Measurements from ENCODE around the gene NBEA.

DNA sequence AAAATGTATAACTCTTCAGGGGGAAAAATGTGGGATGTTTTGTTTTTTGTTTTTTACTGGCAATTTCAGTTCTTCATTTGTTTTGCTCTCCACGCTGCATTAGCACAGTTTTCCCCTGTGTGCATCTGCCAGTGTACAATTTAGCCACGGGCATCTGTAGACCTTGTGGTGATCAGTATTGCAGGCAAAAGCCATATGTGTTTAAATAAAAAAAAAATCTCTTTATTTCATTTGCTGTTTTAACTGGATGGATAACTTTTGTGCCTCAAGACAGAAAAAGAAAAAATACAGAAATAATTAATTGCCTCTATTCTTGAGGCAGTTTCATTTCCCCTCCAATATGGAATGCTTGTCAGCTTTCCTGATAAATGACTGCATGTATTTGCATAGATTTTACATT lies 542.3 kb downstream of the NBEA start:
- TF ChIP-seq, protein P1, sequence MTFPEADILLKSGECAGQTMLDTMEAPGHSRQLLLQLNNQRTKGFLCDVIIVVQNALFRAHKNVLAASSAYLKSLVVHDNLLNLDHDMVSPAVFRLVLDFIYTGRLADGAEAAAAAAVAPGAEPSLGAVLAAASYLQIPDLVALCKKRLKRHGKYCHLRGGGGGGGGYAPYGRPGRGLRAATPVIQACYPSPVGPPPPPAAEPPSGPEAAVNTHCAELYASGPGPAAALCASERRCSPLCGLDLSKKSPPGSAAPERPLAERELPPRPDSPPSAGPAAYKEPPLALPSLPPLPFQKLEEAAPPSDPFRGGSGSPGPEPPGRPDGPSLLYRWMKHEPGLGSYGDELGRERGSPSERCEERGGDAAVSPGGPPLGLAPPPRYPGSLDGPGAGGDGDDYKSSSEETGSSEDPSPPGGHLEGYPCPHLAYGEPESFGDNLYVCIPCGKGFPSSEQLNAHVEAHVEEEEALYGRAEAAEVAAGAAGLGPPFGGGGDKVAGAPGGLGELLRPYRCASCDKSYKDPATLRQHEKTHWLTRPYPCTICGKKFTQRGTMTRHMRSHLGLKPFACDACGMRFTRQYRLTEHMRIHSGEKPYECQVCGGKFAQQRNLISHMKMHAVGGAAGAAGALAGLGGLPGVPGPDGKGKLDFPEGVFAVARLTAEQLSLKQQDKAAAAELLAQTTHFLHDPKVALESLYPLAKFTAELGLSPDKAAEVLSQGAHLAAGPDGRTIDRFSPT (tag by site-specific recombination; IDR thresholded peaks at IDR 0.05): no peak
- TF ChIP-seq, protein P2, sequence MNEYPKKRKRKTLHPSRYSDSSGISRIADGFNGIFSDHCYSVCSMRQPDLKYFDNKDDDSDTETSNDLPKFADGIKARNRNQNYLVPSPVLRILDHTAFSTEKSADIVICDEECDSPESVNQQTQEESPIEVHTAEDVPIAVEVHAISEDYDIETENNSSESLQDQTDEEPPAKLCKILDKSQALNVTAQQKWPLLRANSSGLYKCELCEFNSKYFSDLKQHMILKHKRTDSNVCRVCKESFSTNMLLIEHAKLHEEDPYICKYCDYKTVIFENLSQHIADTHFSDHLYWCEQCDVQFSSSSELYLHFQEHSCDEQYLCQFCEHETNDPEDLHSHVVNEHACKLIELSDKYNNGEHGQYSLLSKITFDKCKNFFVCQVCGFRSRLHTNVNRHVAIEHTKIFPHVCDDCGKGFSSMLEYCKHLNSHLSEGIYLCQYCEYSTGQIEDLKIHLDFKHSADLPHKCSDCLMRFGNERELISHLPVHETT (tag by site-specific recombination; IDR thresholded peaks at IDR 0.05): no peak
